GM21723 (cell line): Measurements from ENCODE around the gene DDX56.

Experiments used
- ATAC-seq: cut with Tn5 transposase; IDR thresholded peaks from one replicate; pipeline ENCODE4 v1.9.1; 2021; ENCODE audit warnings: mild to moderate bottlenecking, moderate library complexity; ENCODE audit not compliant: unreplicated experiment

DDX56 gene

GRCh38 chr7:44573464-44574286, at the start of gene DDX56:
TSS of gene DDX56 (minus strand) at chr7:44573908. CDS start at chr7:44573895, 13 bp downstream.
- peak; percentile 94 for ATAC-seq

GRCh38 chr7:44622342-44623151, 48.8 kb upstream of the DDX56 start:
- peak; percentile 83 for ATAC-seq

GRCh38 chr7:44621750-44622103, 48.0 kb upstream of the DDX56 start:
- ATAC-seq = no peak

- no peak for ATAC-seq
Observed at GRCh38 chr7:44621034-44621749, 47.5 kb upstream of the DDX56 start.

GRCh38 chr7:44618753-44619152, 45.0 kb upstream of the DDX56 start:
- no peak for ATAC-seq

- no peak for ATAC-seq
Observed at GRCh38 chr7:44618045-44618444, 44.3 kb upstream of the DDX56 start.

- ATAC-seq = peak; percentile 41
Observed at GRCh38 chr7:44617225-44617890, 43.6 kb upstream of the DDX56 start.

- no peak for ATAC-seq
Observed at GRCh38 chr7:44616545-44616944, 42.8 kb upstream of the DDX56 start.

- ATAC-seq = no peak
Observed at GRCh38 chr7:44615793-44616192, 42.1 kb upstream of the DDX56 start.

- ATAC-seq = no peak
Observed at GRCh38 chr7:44615149-44615611, 41.5 kb upstream of the DDX56 start.

- no peak for ATAC-seq
Observed at GRCh38 chr7:44609829-44610228, 36.1 kb upstream of the DDX56 start.

- no peak for ATAC-seq
Observed at GRCh38 chr7:44608916-44609648, 35.4 kb upstream of the DDX56 start.

- no peak for ATAC-seq
Observed at GRCh38 chr7:44607141-44608068, 33.7 kb upstream of the DDX56 start.

- ATAC-seq = peak; percentile 92
Observed at GRCh38 chr7:44606341-44607140, 32.8 kb upstream of the DDX56 start, which contains the start of gene OGDH. TSS of gene OGDH (plus strand) at chr7:44606627. CDS start at chr7:44624344, 17,717 bp downstream.

GRCh38 chr7:44604941-44605340, 31.2 kb upstream of the DDX56 start:
- no peak for ATAC-seq

GRCh38 chr7:44603193-44603592, 29.5 kb upstream of the DDX56 start:
- ATAC-seq = no peak

- no peak for ATAC-seq
Observed at GRCh38 chr7:44602576-44602910, 28.8 kb upstream of the DDX56 start.

- no peak for ATAC-seq
Observed at GRCh38 chr7:44599222-44599621, 25.5 kb upstream of the DDX56 start.
